ENCODE measurements around the gene SLC2A11. TPM values are rescaled to one million over a fixed set of nuclear protein-coding genes. Genes with fewer than 3 reads are reported as not detected.

The SLC2A11 gene
- total and polyA plus RNA-seq, 8 donors: 3.2 to 10.3 (median 6.7) TPM

GRCh38 chr22:23816156-23816976, 41.3 kb upstream of the SLC2A11 start:
- Histone ChIP-seq H3K36me3 (peaks cover 38 to 91% (median 86%) of the 10 kb centered on the region in 4 donors), H3K9me3 (no peaks in the 10 kb centered on the region), H3K27me3 (no peaks in the 10 kb centered on the region), H3K4me1 (no peaks in the 10 kb centered on the region), H3K4me3 (no peak overlapping the region), H3K27ac (no peak overlapping the region)
- DNase-seq: peak in 1 of 2 donors; percentile 1
- WGBS, 5 donors: 85 to 92% (median 90%) methylated on average over 18 of the region's 18 CpGs
- intact Hi-C loops (cut with DNase I; ENCODE audit: low total_unique reads): no loop called here
- TF ChIP-seq CTCF (IDR thresholded peaks at IDR 0.05) (no peak), EP300 (IDR thresholded peaks at IDR 0.05) (no peak), POLR2AphosphoS5 (IDR thresholded peaks at IDR 0.05) (no peak), POLR2A (IDR thresholded peaks at IDR 0.05) (no peak)

- H3K27me3 ChIP-seq: no peaks in the 10 kb centered on the region
- no peak overlapping the region for H3K27ac ChIP-seq
- 88 to 97% (median 92%) methylated on average over 6 of the region's 6 CpGs for WGBS, 5 donors
- H3K36me3 ChIP-seq: peaks cover 46 to 91% (median 86%) of the 10 kb centered on the region in 4 donors
- no peak for TF ChIP-seq CTCF (IDR thresholded peaks at IDR 0.05)
- no peak for TF ChIP-seq POLR2AphosphoS5 (IDR thresholded peaks at IDR 0.05)
- TF ChIP-seq EP300 (IDR thresholded peaks at IDR 0.05): no peak
- TF ChIP-seq POLR2A (IDR thresholded peaks at IDR 0.05): no peak
- intact Hi-C loops (cut with DNase I; ENCODE audit: low total_unique reads): no loop called here
- H3K4me3 ChIP-seq: no peak overlapping the region
- peak in 1 of 2 donors; percentile 0 for DNase-seq
- H3K9me3 ChIP-seq: no peaks in the 10 kb centered on the region
- no peaks in the 10 kb centered on the region for H3K4me1 ChIP-seq
Measured at GRCh38 chr22:23817146-23817545, 40.5 kb upstream of the SLC2A11 start.

DNA sequence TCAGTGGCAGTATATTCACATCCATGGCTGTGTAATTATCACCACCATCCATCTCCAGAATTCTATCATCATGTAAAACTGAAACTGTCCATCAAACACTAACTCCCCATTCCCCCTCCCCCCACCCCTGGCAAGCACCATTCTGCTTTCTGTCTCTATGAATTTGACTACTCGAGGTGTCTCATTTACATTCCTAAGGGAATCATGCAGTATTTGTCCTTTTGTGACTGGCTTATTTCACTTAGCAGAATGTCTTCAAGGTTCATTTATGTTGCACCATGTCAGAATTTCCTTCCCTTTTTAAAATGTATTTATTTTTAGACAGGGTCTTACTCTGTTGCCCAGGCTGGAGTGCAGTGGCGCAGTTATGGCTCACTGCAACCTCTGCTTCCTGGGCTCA, 39.1 kb upstream of the SLC2A11 start:
- intact Hi-C loops (cut with DNase I; ENCODE audit: low total_unique reads): no loop called here
- 84 to 97% (median 89%) methylated on average over 2 of the region's 2 CpGs for WGBS, 5 donors
- no peak for DNase-seq
- Histone ChIP-seq H3K27ac (no peak overlapping the region), H3K4me1 (no peaks in the 10 kb centered on the region), H3K4me3 (no peak overlapping the region), H3K9me3 (no peaks in the 10 kb centered on the region), H3K36me3 (peaks cover 52 to 99% (median 89%) of the 10 kb centered on the region in 4 donors), H3K27me3 (no peaks in the 10 kb centered on the region)
- TF ChIP-seq POLR2AphosphoS5 (IDR thresholded peaks at IDR 0.05) (no peak), POLR2A (IDR thresholded peaks at IDR 0.05) (no peak), EP300 (IDR thresholded peaks at IDR 0.05) (no peak), CTCF (IDR thresholded peaks at IDR 0.05) (no peak)

DNA sequence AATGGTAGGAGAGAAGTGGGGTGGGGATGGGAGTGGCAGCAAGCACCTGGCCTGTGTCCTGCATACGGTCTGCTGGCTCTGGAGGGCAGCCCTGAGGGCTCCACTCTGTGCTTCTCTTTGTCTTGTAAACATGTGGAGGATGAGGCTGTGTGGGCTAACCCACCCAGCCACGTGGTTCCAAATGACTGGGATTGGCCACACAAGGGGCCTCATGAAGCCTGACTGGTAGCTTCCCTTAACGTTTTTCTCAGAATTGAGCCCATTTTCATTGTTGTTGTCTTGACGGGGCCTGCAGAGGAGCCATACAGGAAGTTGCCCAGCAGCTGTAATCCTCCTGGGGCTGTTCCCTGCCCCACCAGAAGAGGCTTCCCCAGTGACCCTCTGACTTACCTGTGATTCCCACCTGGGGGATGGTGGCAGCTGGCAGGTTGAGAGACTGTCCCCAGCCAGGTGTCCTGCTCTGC, 36.9 kb upstream of the SLC2A11 start:
- peak in 1 of 2 donors; percentile 7 for DNase-seq
- WGBS, 5 donors: 35 to 67% (median 46%) methylated on average over 4 of the region's 4 CpGs
- Histone ChIP-seq H3K4me1 (no peaks in the 10 kb centered on the region), H3K36me3 (peaks cover 74 to 100% (median 100%) of the 10 kb centered on the region in 4 donors), H3K4me3 (no peak overlapping the region), H3K9me3 (no peaks in the 10 kb centered on the region), H3K27ac (no peak overlapping the region), H3K27me3 (no peaks in the 10 kb centered on the region)
- intact Hi-C loops (cut with DNase I; ENCODE audit: low total_unique reads): no loop called here
- TF ChIP-seq POLR2A (IDR thresholded peaks at IDR 0.05) (no peak), POLR2AphosphoS5 (IDR thresholded peaks at IDR 0.05) (no peak), EP300 (IDR thresholded peaks at IDR 0.05) (no peak), CTCF (IDR thresholded peaks at IDR 0.05) (no peak)

Measured in stomach (tissue), 9 donors.